Stimulated activated CD8-positive, alpha-beta memory T cell treated with anti-CD3 and anti-CD28 coated beads, Interleukin-4, amount 100 ng/mL, for 48 hours (primary cell): ENCODE results near the gene TNS3.

Source experiments
- DNase-seq: peaks from one replicate; pipeline ENCODE4 v3.0.0-alpha.2; 2020

TNS3 gene

GRCh38 chr7:47355684-47356083 is 226.2 kb downstream of the TNS3 start:
- DNase-seq, result no peak

GRCh38 chr7:47354831-47355541 is 226.9 kb downstream of the TNS3 start:
- DNase-seq, result no peak

GRCh38 chr7:47354071-47354470 is 227.8 kb downstream of the TNS3 start:
- DNase-seq, result no peak

GRCh38 chr7:47352394-47352968 is 229.4 kb downstream of the TNS3 start:
- DNase-seq, result peak; percentile 10

- peak; percentile 5 for DNase-seq
These were observed 230.4 kb downstream of the TNS3 start for GRCh38 chr7:47351233-47352154.

- DNase-seq, result peak; percentile 3
These were observed 231.5 kb downstream of the TNS3 start for GRCh38 chr7:47350425-47350824.

GRCh38 chr7:47349401-47349800 is 232.5 kb downstream of the TNS3 start:
- no peak for DNase-seq

GRCh38 chr7:47347816-47348385 is 234.0 kb downstream of the TNS3 start:
- DNase-seq, result no peak

GRCh38 chr7:47347346-47347745 is 234.6 kb downstream of the TNS3 start:
- DNase-seq, result no peak

- DNase-seq, result no peak
These were observed 235.5 kb downstream of the TNS3 start for GRCh38 chr7:47346377-47346914.

GRCh38 chr7:47345857-47346298 is 236.0 kb downstream of the TNS3 start:
- DNase-seq, result no peak

GRCh38 chr7:47344171-47344955 is 237.5 kb downstream of the TNS3 start:
- peak; percentile 5 for DNase-seq

- DNase-seq, result peak; percentile 6
These were observed 238.9 kb downstream of the TNS3 start for GRCh38 chr7:47343061-47343455.

- DNase-seq, result peak; percentile 16
These were observed 239.4 kb downstream of the TNS3 start for GRCh38 chr7:47342296-47343060.

GRCh38 chr7:47340517-47340916 is 241.4 kb downstream of the TNS3 start:
- no peak for DNase-seq

- DNase-seq, result no peak
These were observed 243.9 kb downstream of the TNS3 start for GRCh38 chr7:47338026-47338425.

GRCh38 chr7:47337531-47337930 is 244.4 kb downstream of the TNS3 start:
- DNase-seq, result peak; percentile 14

GRCh38 chr7:47336472-47337425 is 245.2 kb downstream of the TNS3 start:
- DNase-seq, result peak; percentile 4

GRCh38 chr7:47335557-47336471 is 246.1 kb downstream of the TNS3 start:
- DNase-seq, result no peak
